Transverse colon (tissue), 4 donors: ENCODE results near the gene P4HB. TPM values are rescaled to one million over a fixed set of nuclear protein-coding genes. Genes with fewer than 3 reads are reported as not detected.

Source experiments
- DNase-seq: peaks from one replicate; pipeline ENCODE4 v3.0.0-alpha.2; 2019
- H3K27ac ChIP-seq, 4 donors: fragments of 200-600 bp; sonication (generic); 2 replicates each; pipeline ENCODE4 v1.5.1; 2016 to 2018; ENCODE audit warnings: inconsistent platforms in 4 of 4
- H3K27me3 ChIP-seq: fragments of 200-600 bp; sonication (generic); 2 replicates; pipeline ENCODE4 v1.5.1; 2017; ENCODE audit warnings: inconsistent platforms
- H3K36me3 ChIP-seq, 4 donors: fragments of 200-600 bp; sonication (generic); 2 replicates each; pipeline ENCODE4 v1.5.1; 2017 to 2019; ENCODE audit warnings: inconsistent platforms in 4 of 4
- H3K4me1 ChIP-seq, 4 donors: fragments of 200-600 bp; sonication (generic); 2 replicates each; pipeline ENCODE4 v1.5.1; 2017 to 2020; ENCODE audit warnings: inconsistent platforms in 4 of 4
- H3K4me3 ChIP-seq, 4 donors: fragments of 200-600 bp; sonication (generic); 1 replicate in 1 of 4; 2 replicates in 3 of 4; pipeline versions ENCODE4 v1.5.1 to v1.6.1; 2017 to 2019; ENCODE audit warnings: inconsistent platforms in 4 of 4
- H3K9me3 ChIP-seq, 2 donors: fragments of 200-600 bp; sonication (generic); 2 replicates each; pipeline ENCODE4 v1.5.1; 2017 to 2019; ENCODE audit warnings: inconsistent platforms in 2 of 2
- CTCF ChIP-seq, 5 experiments: fragments of 200-600 bp in 3 of 5; fragments of 450-650 bp in 2 of 5; sonication (generic) in 3 of 5; IDR thresholded peaks; 1 replicate in 2 of 5; 2 replicates in 3 of 5; pipeline ENCODE4 v1.5.1; 2016 to 2017; ENCODE audit warnings: antibody characterized with exemption in 5 of 5, inconsistent platforms in 3 of 5, mild to moderate bottlenecking in 2 of 5, moderate library complexity in 1 of 5
- EP300 ChIP-seq: sonication (generic); formaldehyde crosslinking; IDR thresholded peaks from one replicate; pipeline ENCODE4 v1.6.1; 2017; ENCODE audit warnings: antibody characterized with exemption, low read depth
- POLR2A ChIP-seq: fragments of 450-650 bp; IDR thresholded peaks from one replicate; pipeline ENCODE4 v1.6.1; 2016; ENCODE audit warnings: antibody characterized with exemption, mild to moderate bottlenecking, moderate library complexity
- POLR2AphosphoS5 ChIP-seq, 3 donors: sonication (generic); formaldehyde crosslinking; IDR thresholded peaks; one replicate each; pipeline ENCODE4 v1.6.1; 2016; ENCODE audit warnings: antibody characterized with exemption in 3 of 3
- WGBS, 2 donors: methylation state at CpG; one replicate each; pipeline ENCODE4 v1.1.5; 2018; ENCODE audit warnings: low coverage in 1 of 2; 5-methylcytosine and 5-hydroxymethylcytosine counted together
- in situ Hi-C, 4 donors: fragments of 200-750 bp; cut with MboI; loops; one replicate each; pipeline versions ENCODE4 v1.15.0 to v1.15.1; 2017; ENCODE audit warnings: low sequenced_read_pairs in 3 of 4, low pct_ligation_motif_present in 1 of 4, low pct_unique_long_range_greater_than_20kb in 1 of 4
- intact Hi-C: fragments of 100-400 bp; cut with DNase I; formaldehyde crosslinking; loops from one replicate; pipeline ENCODE4 v1.15.1; 2023; ENCODE audit warnings: low total_unique reads
- total RNA-seq, 4 donors: library from RNA; depleted of rRNA; stranded (reverse); fragments of >200 nt; gene quantifications; one replicate each; pipeline ENCODE4 v1.1.0, GENCODE V29; 2016

Gene P4HB
- total RNA-seq, 4 donors from 2014 or later, result 486 to 732 (median 556) TPM

GRCh38 chr17:81870131-81870980 is 10.0 kb upstream of the P4HB start:
- H3K27me3 ChIP-seq, result no peaks in the 10 kb centered on the region
- in situ Hi-C loops, result no loop called here
- H3K9me3 ChIP-seq, result no peaks in the 10 kb centered on the region
- DNase-seq, result peak; percentile 57
- intact Hi-C loops, result no loop called here
- peaks cover 45 to 63% (median 58%) of the 10 kb centered on the region in 4 donors for H3K4me1 ChIP-seq
- H3K36me3 ChIP-seq, result peaks cover 0 to 4% (median 0%) of the 10 kb centered on the region in 4 donors
- TF ChIP-seq POLR2AphosphoS5 (IDR thresholded peaks at IDR 0.05), result peak in 2 of 3 donors; percentile 21 to 41
- peak; percentile 35 for TF ChIP-seq POLR2A
- no peak for TF ChIP-seq CTCF (IDR thresholded peaks at IDR 0.05)
- no peak for TF ChIP-seq EP300
- peak overlapping the region; percentile 96 to 100 (median 98) for H3K27ac ChIP-seq
- WGBS, 2 donors, result 4% methylated on average over 23 of the region's 65 CpGs; no CpG with 5 or more reads in 1 of the 2 donors
- H3K4me3 ChIP-seq, result peak overlapping the region; percentile 71 to 86 (median 84)

GRCh38 chr17:81869221-81870130 is 9.1 kb upstream of the P4HB start:
- TF ChIP-seq EP300 (no peak), CTCF (IDR thresholded peaks at IDR 0.05) (peak; percentile 88 to 92 (median 90)), POLR2A (no peak), POLR2AphosphoS5 (IDR thresholded peaks at IDR 0.05) (no peak)
- peak overlapping the region; percentile 96 to 100 (median 98) for H3K27ac ChIP-seq
- intact Hi-C loops (no loop called here), in situ Hi-C loops (no loop called here)
- H3K27me3 ChIP-seq, result no peaks in the 10 kb centered on the region
- H3K4me1 ChIP-seq, result peaks cover 49 to 72% (median 62%) of the 10 kb centered on the region in 4 donors
- peaks cover 0 to 4% (median 0%) of the 10 kb centered on the region in 4 donors for H3K36me3 ChIP-seq
- DNase-seq, result peak; percentile 42
- H3K4me3 ChIP-seq, result peak overlapping the region; percentile 71 to 86 (median 84)
- 35% methylated on average over 38 of the region's 52 CpGs; no CpG with 5 or more reads in 1 of the 2 donors for WGBS, 2 donors
- H3K9me3 ChIP-seq, result no peaks in the 10 kb centered on the region

GRCh38 chr17:81868674-81869220 is 8.4 kb upstream of the P4HB start:
- Histone ChIP-seq H3K9me3 (no peaks in the 10 kb centered on the region), H3K27me3 (no peaks in the 10 kb centered on the region), H3K4me3 (peak overlapping the region in 1 of 4 donors; percentile 82), H3K27ac (peak overlapping the region; percentile 96 to 100 (median 98)), H3K36me3 (peaks cover 0 to 4% (median 0%) of the 10 kb centered on the region in 4 donors), H3K4me1 (peaks cover 49 to 76% (median 63%) of the 10 kb centered on the region in 4 donors)
- peak; percentile 43 for DNase-seq
- WGBS, 2 donors, result 60% methylated on average over 30 of the region's 30 CpGs; no CpG with 5 or more reads in 1 of the 2 donors
- intact Hi-C loops, result no loop called here
- TF ChIP-seq CTCF (IDR thresholded peaks at IDR 0.05) (no peak), POLR2A (no peak), POLR2AphosphoS5 (IDR thresholded peaks at IDR 0.05) (no peak)
- in situ Hi-C loops, result no loop called here
